HEK293T (cell line): Measurements from ENCODE around the gene SPATA13.

Experiments
- ARNT ChIP-seq: fragments of 450-650 bp; IDR thresholded peaks from 2 replicates; pipeline ENCODE4 v1.6.1; 2017; ENCODE audit warnings: mild to moderate bottlenecking
- BHLHE40 ChIP-seq: fragments of 450-650 bp; IDR thresholded peaks from 2 replicates; pipeline ENCODE4 v1.6.1; 2016; ENCODE audit warnings: mild to moderate bottlenecking, moderate library complexity, borderline replicate concordance
- CTBP1 ChIP-seq: fragments of 450-650 bp; IDR thresholded peaks from 2 replicates; pipeline ENCODE4 v1.6.1; 2016; ENCODE audit warnings: borderline replicate concordance
- ELF4 ChIP-seq: fragments of 450-650 bp; IDR thresholded peaks from 2 replicates; pipeline ENCODE4 v1.6.1; 2017; ENCODE audit warnings: antibody characterized with exemption
- FOXK2 ChIP-seq: fragments of 450-650 bp; IDR thresholded peaks from 2 replicates; pipeline ENCODE4 v1.6.1; 2016; ENCODE audit warnings: mild to moderate bottlenecking
- FOXM1 ChIP-seq: fragments of 450-650 bp; IDR thresholded peaks from 2 replicates; pipeline ENCODE4 v1.6.1; 2017; ENCODE audit warnings: mild to moderate bottlenecking, borderline replicate concordance
- HDGF ChIP-seq: fragments of 450-650 bp; IDR thresholded peaks from 2 replicates; pipeline ENCODE4 v1.6.1; 2017; ENCODE audit warnings: antibody characterized with exemption, borderline replicate concordance
- NFRKB ChIP-seq: fragments of 450-650 bp; IDR thresholded peaks from 2 replicates; pipeline ENCODE4 v1.6.1; 2016; ENCODE audit warnings: mild to moderate bottlenecking, moderate library complexity
- PKNOX1 ChIP-seq: fragments of 450-650 bp; IDR thresholded peaks from 2 replicates; pipeline ENCODE4 v1.6.1; 2016
- SP1 ChIP-seq: fragments of 450-650 bp; IDR thresholded peaks from 2 replicates; pipeline ENCODE4 v1.6.1; 2017
- SUZ12 ChIP-seq: fragments of 450-650 bp; IDR thresholded peaks from 2 replicates; pipeline ENCODE4 v1.6.1; 2016; ENCODE audit warnings: mild to moderate bottlenecking
- TARDBP ChIP-seq: fragments of 450-650 bp; IDR thresholded peaks from 2 replicates; pipeline ENCODE4 v1.6.1; 2016
- ZNF384 ChIP-seq: fragments of 450-650 bp; IDR thresholded peaks from 2 replicates; pipeline ENCODE4 v1.6.1; 2016

GRCh38 chr13:24356270-24356669 is 195.8 kb downstream of the SPATA13 start:
- no peak for TF ChIP-seq FOXK2
- no peak for TF ChIP-seq SUZ12
- no peak for TF ChIP-seq SP1
- no peak for TF ChIP-seq TARDBP
- TF ChIP-seq PKNOX1, result no peak
- no peak for TF ChIP-seq FOXM1
- no peak for TF ChIP-seq NFRKB
- TF ChIP-seq BHLHE40, result no peak
- no peak for TF ChIP-seq ARNT
- no peak for TF ChIP-seq ZNF384
- no peak for TF ChIP-seq HDGF
- TF ChIP-seq ELF4, result no peak
- TF ChIP-seq CTBP1, result no peak
